Heart left ventricle (tissue), 13 donors: Measurements from ENCODE around the gene EFNA5.

ENCODE experiments used
- CTCF ChIP-seq, 12 donors: fragments of 200-600 bp; sonication (generic) in 4 of 12; IDR thresholded peaks; one replicate each; pipeline versions ENCODE4 v1.5.0 to v1.8.0; 2018 to 2022; ENCODE audit warnings: antibody characterized with exemption in 12 of 12, mild to moderate bottlenecking in 5 of 12
- POLR2A ChIP-seq, 2 donors: fragments of 450-650 bp; IDR thresholded peaks; one replicate each; pipeline ENCODE4 v1.6.1; 2017; ENCODE audit warnings: antibody characterized with exemption in 2 of 2, mild to moderate bottlenecking in 2 of 2, moderate library complexity in 2 of 2
- donor health status: ischemic (EF 13 %, LVEDD 7.1; RV severe dilation, severe dysfunction).
- donor health status: DM: no; HTN: yes; CAD: no.
- donor health status: DM: no; HTN: no; CAD: no.
- donor health status: ischemic (EF 25% LVEDD 6.9; RV normal size, moderate dysfunction).
- donor health status: ischemic (EF 25% LVEDD 5.7; RV mildly dilated, moderate dysfunction).
- donor health status: ischemic (EF 35%, LVEDD 5.7; RV mildly dilated, moderate dysfunction).
- donor health status: nonischemic (EF 11% LVEDD 7.7; RV severe dilation, severe dysfunction).
- donor health status: DM: yes; HTN: yes; CAD: no.
- donor health status: PGD.
- donor health status: ischemic (EF 29% LVEDD 5.4; RV normal size, mild dysfunction).
- donor health status: nonischemic (EF 23%, LVEDD 6.1; RV moderate dilation, normal function).

- no peak for TF ChIP-seq CTCF (IDR thresholded peaks at IDR 0.05)
- no peak for TF ChIP-seq POLR2A (IDR thresholded peaks at IDR 0.05)
Measured at GRCh38 chr5:107418902-107419301, 251.8 kb downstream of the EFNA5 start.
